Activated naive CD4-positive, alpha-beta T cell treated with anti-CD3 and anti-CD28 coated beads, Interleukin-2, amount 50 U/mL, for 72 hours (primary cell): ENCODE data around the gene FAM193A. TPM values are rescaled to one million over a fixed set of nuclear protein-coding genes. Genes with fewer than 3 reads are reported as not detected.
"Not testable (repeated sequence)": the region's sequence is repeated elsewhere in the genome, so short reads cannot be mapped to it uniquely, and the experiment has no call there.

Experiments used
- ATAC-seq, 2 donors: fragments of 150-1000 bp; cut with Tn5 transposase; 2 replicates each; pipeline ENCODE4 v1.10.0; 2021; ENCODE audit warnings: mild to moderate bottlenecking in 2 of 2, moderate library complexity in 2 of 2
- DNase-seq, 2 donors: peaks; one replicate each; pipeline ENCODE4 v3.0.0; 2021 to 2022; ENCODE audit warnings: low spot score in 2 of 2
- H3K27ac Mint-ChIP-seq, 2 donors: one replicate each; pipeline ENCODE4 v1.8.0; 2022; ENCODE audit warnings: mild to moderate bottlenecking in 2 of 2, mixed read lengths in 2 of 2
- H3K36me3 Mint-ChIP-seq, 2 donors: one replicate each; pipeline ENCODE4 v1.8.0; 2022; ENCODE audit warnings: mixed read lengths in 2 of 2
- H3K9me3 Mint-ChIP-seq, 2 donors: one replicate each; pipeline ENCODE4 v1.8.0; 2022; ENCODE audit warnings: mixed read lengths in 2 of 2
- total RNA-seq, 2 donors: library from RNA; stranded (reverse); gene quantifications; one replicate each; pipeline ENCODE4 v1.2.3, GENCODE V29; 2022

Gene FAM193A
- total RNA-seq, 2 donors from 2014 or later, result 31.0 to 32.4 TPM

DNA sequence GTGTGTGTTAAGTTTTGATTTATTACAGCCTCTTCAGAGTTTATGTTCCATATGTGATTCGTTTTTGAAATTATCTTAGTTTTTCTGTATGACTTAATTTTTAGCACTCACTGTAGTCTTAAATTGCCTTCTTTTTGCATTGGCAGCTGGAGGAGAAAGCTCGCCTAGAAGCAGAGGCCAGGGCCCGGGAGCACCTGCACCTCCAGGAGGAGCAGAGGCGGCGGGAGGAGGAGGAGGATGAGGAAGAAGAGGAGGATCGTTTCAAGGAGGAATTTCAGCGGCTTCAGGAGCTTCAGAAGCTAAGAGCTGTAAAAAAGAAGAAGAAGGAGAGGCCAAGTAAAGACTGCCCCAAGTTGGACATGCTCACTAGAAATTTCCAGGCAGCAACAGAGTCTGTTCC lies 163.1 kb downstream of the FAM193A start:
- ATAC-seq (no peak), DNase-seq (no peak)
- H3K36me3 Mint-ChIP-seq, result peaks cover 22% of the 10 kb centered on the region in 2 donors
- peak overlapping the region in 1 of 2 donors; percentile 75 for H3K27ac Mint-ChIP-seq
- no peaks in the 10 kb centered on the region for H3K9me3 Mint-ChIP-seq

DNA sequence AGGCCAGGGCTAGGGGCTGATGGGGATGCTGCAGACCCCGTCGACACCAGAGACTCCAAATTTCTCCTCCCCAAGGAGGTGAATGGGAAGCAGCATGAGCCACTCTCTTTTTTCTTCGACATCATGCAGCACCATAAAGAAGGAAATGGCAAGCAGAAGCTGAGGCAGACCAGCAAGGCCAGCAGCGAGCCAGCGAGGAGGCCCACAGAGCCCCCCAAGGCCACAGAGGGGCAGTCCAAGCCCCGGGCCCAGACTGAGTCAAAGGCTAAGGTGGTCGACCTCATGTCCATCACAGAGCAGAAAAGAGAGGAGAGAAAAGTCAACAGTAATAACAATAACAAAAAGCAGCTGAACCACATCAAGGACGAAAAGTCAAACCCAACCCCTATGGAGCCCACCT lies 163.6 kb downstream of the FAM193A start:
- peaks cover 22% of the 10 kb centered on the region in 2 donors for H3K36me3 Mint-ChIP-seq
- peak overlapping the region in 1 of 2 donors; percentile 11 for H3K27ac Mint-ChIP-seq
- ATAC-seq (no peak), DNase-seq (no peak)
- H3K9me3 Mint-ChIP-seq, result no peaks in the 10 kb centered on the region

DNA sequence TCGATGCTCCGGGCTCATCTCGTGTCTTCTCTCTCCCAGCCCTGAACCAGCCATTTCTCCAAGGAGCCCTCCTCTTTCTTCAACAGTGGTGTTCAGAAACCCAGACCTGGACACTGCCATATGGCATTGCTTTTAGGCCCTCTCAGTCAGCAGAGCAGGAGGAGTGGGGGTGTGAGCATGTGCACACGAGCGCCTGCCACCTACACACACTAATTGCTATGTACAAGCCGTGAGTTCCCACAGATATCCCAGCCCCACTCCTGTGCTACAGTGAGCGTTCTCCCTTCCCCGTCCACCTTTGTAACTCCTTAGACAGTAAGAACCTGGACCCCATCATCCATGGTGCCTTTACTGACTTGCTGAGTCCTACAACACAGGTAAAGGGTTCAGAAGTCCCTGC lies 165.9 kb downstream of the FAM193A start:
- H3K27ac Mint-ChIP-seq, result no peak overlapping the region
- ATAC-seq, result no peak

DNA sequence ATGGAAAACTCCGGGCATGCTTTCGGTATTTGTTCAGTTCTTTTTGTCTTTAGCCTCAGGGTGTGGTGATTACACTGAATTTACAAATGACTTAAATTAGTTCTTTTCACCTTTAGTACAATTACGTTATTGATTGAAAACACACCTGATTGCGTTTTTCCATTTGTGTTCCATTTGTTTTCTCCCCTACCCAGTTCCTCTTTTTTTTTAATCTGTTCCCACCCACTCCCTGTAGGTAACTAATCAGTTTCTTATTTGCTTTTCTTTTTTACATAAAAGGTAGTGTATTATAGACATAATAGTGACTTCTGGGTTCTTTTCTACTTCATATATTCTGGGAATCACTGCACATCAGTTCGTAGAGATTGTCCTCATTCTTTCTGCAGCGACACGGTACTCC lies 166.3 kb downstream of the FAM193A start:
- ATAC-seq, result no peak
- Mint-ChIP-seq H3K9me3 (no peaks in the 10 kb centered on the region), H3K27ac (no peak overlapping the region), H3K36me3 (peaks cover 22% of the 10 kb centered on the region in 2 donors)
- DNase-seq, result no peak

More for the DNA sequence above, 165.9 kb downstream of the FAM193A start:
- DNase-seq, result no peak
- H3K36me3 Mint-ChIP-seq, result peaks cover 22% of the 10 kb centered on the region in 2 donors
- no peaks in the 10 kb centered on the region for H3K9me3 Mint-ChIP-seq

DNA sequence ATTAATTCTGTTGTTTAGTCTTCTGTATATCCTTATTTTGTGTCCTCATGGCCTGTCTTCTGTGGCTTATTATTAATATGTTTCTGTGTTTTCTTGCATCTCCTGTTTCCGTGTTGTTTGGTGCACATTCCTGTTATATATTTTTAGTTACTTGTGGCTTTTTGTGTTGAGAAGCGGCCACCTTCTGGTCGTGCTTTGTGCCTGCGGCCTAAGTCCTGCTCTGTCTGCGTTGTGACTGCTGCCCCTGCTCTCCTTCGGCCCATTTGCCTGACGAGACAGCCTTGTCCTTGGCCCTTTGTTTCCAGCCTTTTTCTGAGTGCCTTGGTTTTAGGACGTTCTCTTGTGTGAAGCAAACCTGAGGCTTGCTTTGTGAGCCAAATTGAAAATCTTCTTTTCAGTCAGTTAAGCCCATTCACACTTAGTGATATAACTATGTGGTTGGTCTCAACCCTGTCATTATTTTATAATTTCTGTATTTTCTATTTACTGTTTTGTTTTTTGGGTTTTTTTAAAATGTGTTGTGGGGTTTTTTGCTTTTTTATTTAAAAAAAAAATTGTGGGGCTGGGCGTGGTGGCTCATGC lies 175.9 kb downstream of the FAM193A start:
- ATAC-seq (peak in 1 of 2 donors; percentile 66), DNase-seq (no peak)
- Mint-ChIP-seq H3K36me3 (peaks cover 4 to 19% of the 10 kb centered on the region in 2 donors), H3K9me3 (peaks cover 0 to 4% of the 10 kb centered on the region in 2 donors), H3K27ac (no peak overlapping the region)

DNA sequence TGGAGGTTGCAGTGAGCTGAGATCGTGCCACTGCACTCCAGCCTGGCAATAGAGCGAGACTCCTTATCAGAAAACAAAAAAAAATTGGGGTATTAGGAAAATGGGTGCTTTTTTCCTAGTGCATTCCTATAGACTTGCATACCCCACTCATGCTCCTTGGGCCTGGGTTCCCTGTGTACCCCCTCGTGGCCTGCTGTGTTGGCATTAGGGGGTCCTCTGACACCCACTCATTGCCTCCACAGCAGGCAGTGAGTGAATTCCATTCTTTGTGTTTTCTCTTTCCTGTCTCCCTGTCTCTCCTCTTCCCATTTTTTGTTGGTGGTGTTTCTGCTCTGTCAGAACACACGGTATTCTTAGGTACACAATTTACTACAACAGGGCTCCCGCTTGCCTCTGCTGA lies 176.9 kb downstream of the FAM193A start:
- Mint-ChIP-seq H3K36me3 (peaks cover 4 to 19% of the 10 kb centered on the region in 2 donors), H3K27ac (peak overlapping the region; percentile 73 to 96), H3K9me3 (peaks cover 0 to 4% of the 10 kb centered on the region in 2 donors)
- ATAC-seq (no peak), DNase-seq (no peak)

DNA sequence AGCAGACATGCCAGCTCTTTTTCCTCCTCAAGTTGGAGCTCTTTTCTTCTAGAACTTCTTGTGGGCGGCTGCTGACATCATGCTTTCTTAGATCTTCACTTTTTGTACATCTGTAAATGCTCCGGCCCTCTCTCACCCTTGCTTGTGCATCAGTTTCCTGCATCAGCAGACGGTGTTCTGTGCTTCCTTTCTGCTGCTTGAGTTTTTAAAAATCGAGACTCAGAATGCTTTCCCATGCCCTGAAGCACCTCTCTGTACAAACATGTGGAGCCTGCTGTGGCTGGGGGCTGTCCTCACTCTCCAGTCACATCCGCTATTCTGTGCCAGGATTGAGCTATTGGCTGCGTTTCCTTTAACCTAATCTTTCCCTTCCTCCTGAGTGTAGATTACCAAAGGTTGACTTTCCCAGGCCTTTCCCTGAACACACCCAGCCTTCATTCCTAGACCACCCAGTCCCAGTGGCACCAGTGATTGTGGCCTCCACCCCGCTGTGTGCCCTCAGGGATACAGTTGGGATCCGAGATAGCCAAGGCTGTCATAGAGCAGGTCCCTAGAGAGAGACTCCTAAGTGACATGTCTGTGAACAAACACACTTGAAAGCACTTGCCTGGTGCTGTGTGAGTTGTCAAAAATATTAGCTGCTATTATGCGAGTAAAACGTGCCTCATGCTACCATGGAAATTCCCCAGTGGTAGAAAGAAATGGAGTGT lies 177.8 kb downstream of the FAM193A start:
- ATAC-seq (peak; percentile 64 to 75), DNase-seq (no peak)
- peak overlapping the region; percentile 73 to 96 for H3K27ac Mint-ChIP-seq
- peaks cover 0 to 4% of the 10 kb centered on the region in 2 donors for H3K9me3 Mint-ChIP-seq
- H3K36me3 Mint-ChIP-seq, result peaks cover 4 to 19% of the 10 kb centered on the region in 2 donors

DNA sequence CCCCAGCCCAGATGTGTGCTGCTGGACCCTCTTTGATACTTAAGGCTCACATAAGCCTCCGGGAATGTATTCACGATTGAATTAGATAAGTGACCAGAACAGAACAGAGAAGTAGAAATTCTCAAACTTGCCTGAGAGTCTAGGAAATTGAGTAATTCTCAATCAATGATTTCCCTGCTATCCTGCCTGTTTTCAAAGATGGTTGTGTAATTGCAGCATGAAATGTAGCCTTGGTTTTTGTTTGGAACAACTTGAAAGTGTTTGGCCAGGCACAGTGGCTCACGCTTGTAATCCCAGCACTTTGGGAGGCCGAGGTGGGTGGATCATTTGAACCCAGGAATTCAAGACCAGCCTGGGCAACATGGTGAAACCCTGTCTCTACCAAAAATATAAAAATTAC lies 178.5 kb downstream of the FAM193A start:
- H3K9me3 Mint-ChIP-seq, result peaks cover 0 to 4% of the 10 kb centered on the region in 2 donors
- no peak for ATAC-seq
- H3K27ac Mint-ChIP-seq, result no peak overlapping the region
- DNase-seq, result no peak
- H3K36me3 Mint-ChIP-seq, result peaks cover 4 to 19% of the 10 kb centered on the region in 2 donors

DNA sequence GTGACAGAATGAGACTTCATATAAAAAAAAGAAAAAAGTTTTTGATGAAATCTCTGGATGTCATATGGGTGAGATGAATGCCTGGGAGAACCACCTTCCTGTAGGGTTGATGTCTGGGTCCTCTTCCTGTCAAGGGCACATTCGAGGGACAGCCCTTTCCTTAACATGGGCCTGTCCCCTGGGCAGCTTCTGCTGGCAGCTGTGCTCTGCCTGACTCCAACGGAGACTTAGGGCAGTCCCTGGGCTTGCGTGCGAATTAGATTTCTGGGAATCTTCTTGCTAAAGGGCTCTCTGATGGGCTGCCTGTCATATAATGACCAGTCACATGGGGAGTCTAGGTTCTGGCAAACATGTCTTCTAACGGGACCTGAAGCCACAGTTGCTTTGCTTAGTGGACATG lies 179.0 kb downstream of the FAM193A start:
- H3K36me3 Mint-ChIP-seq, result peaks cover 4 to 21% of the 10 kb centered on the region in 2 donors
- DNase-seq (no peak), ATAC-seq (peak in 1 of 2 donors; percentile 27)
- peaks cover 0 to 4% of the 10 kb centered on the region in 2 donors for H3K9me3 Mint-ChIP-seq
- peak overlapping the region in 1 of 2 donors; percentile 11 for H3K27ac Mint-ChIP-seq

DNA sequence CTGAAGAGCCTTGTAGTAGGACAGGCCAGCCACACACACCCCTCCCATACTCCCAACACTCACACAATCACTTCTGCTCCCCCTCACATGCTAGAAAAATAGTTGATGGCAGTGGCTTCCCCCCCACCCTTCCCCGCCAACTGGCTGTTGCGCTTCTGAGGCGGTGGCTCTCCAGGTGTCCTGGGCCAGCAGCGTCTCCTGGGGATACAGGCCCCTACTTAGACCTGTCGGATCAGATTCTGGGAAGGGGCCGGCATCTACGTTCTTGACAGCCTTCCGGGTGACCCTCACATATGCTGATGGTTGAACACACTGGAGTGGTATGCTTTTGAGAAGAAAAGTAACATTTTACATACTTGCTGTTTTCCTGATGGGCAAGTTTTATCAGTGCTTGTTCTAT lies 179.8 kb downstream of the FAM193A start:
- peaks cover 4 to 25% of the 10 kb centered on the region in 2 donors for H3K36me3 Mint-ChIP-seq
- DNase-seq, result no peak
- H3K27ac Mint-ChIP-seq, result peak overlapping the region in 1 of 2 donors; percentile 2
- ATAC-seq, result no peak
- peaks cover 0 to 4% of the 10 kb centered on the region in 2 donors for H3K9me3 Mint-ChIP-seq

DNA sequence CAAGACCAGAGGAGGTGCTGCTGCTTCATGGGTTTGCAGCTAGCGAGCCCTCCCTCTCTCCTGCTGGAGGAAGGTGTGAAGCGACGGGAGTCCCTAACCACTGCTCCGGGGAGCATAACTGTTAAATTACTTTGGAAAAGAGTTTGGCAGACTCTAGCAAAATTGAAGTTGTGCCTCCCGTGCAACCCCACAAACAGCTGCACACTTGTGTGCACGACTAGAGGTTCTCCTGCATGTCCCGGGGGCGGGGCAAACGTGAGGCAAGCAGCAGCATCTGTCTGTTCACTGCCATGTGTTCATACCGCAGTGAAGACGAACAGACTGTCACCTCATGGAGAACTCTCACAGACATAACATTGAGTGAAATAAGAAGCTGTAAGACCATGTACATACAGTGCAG lies 185.1 kb downstream of the FAM193A start:
- Mint-ChIP-seq H3K27ac (peak overlapping the region; percentile 64 to 81), H3K36me3 (peaks cover 6 to 11% of the 10 kb centered on the region in 2 donors), H3K9me3 (no peaks in the 10 kb centered on the region)
- ATAC-seq, result no peak
- peak in 1 of 2 donors; percentile 25 for DNase-seq

DNA sequence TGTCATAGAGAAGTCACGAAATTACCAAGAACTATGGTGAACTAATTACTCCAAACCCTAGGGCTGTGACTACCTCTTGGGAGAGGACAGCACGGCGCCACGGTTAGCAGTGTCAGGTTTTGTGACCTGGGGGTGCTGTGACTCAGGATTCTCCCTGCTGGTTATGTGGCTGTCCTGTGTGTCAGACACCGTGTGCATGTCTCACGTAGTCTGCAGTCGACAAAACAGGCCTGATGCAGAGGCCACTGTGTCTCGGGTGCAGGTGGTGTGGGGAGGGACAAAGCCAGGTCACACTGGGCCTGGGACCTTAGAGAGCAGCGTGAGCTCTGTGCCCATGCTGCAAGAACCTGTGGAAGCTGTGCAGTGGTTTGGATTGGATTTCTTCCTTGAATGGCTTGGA lies 185.6 kb downstream of the FAM193A start:
- peak in 1 of 2 donors; percentile 25 for ATAC-seq
- peaks cover 6 to 11% of the 10 kb centered on the region in 2 donors for H3K36me3 Mint-ChIP-seq

DNA sequence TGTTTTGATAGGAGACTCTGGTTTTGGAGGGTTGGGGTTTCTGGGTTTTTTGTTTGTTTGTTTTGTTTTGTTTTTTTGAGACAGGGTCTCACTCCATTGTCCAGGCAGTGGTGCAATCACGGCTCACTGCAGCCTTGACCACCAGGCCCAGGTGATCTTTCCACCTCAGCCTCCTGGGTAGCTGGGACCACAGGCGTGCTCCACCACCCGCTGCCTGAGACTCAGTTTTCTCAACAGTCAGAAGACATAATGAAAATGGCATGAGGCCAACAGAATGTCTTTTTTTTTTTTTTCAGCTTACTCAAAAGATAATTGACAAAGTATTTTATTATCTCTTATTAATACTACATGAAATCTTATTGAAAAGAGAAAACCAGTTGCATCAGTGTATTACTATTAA lies 187.3 kb downstream of the FAM193A start:
- peaks cover 6 to 11% of the 10 kb centered on the region in 2 donors for H3K36me3 Mint-ChIP-seq
- peak overlapping the region in 1 of 2 donors; percentile 65 for H3K27ac Mint-ChIP-seq
- DNase-seq, result no peak
- no peak for ATAC-seq
- no peaks in the 10 kb centered on the region for H3K9me3 Mint-ChIP-seq

More for the DNA sequence above, 185.6 kb downstream of the FAM193A start:
- DNase-seq, result peak in 1 of 2 donors; percentile 31
- Mint-ChIP-seq H3K9me3 (no peaks in the 10 kb centered on the region), H3K27ac (peak overlapping the region in 1 of 2 donors; percentile 64)

DNA sequence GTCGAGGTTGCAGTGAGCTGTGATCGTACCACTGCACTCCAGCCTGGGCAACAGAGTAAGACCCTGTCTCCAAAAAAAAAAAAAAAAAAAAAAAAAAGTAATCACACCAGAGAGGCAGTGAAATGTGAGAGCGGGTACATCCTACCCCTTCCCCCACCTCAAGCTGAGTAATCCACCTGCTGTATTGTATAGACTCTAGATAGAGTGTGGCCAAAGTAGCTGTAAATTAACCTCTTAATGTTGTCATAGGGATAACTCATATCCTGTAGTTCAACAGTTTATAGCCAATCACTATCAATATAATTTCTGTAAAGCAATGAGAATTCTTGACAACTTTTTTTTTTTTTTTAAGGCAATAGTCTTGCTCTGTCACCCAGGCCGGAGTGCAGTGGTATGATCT lies 188.9 kb downstream of the FAM193A start:
- ATAC-seq, result peak; percentile 36 to 84
- Mint-ChIP-seq H3K9me3 (no peaks in the 10 kb centered on the region), H3K27ac (no peak overlapping the region), H3K36me3 (peaks cover 6 to 19% of the 10 kb centered on the region in 2 donors)
- no peak for DNase-seq

DNA sequence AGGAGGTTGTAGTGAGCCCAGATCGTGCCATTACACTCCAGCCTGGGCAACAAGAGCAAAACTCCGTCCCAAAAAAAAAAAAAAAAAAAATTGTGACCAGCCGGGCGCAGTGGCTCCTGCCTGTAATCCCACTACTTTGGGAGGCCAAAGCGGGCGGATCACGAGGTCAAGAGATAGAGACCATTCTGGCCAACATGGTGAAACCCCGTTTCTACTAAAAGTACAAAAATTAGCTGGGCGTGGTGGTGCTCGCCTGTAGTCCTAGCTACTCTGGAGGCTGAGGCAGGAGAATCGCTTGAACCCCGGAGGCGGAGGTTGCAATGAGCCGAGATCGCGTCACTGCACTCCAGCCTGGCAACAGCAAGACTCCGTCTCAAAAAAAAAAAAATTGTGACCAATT lies 190.4 kb downstream of the FAM193A start:
- not testable (repeated sequence) for DNase-seq, H3K9me3 Mint-ChIP-seq, ATAC-seq, H3K27ac Mint-ChIP-seq
- peaks cover 6 to 14% of the 10 kb centered on the region in 2 donors for H3K36me3 Mint-ChIP-seq

DNA sequence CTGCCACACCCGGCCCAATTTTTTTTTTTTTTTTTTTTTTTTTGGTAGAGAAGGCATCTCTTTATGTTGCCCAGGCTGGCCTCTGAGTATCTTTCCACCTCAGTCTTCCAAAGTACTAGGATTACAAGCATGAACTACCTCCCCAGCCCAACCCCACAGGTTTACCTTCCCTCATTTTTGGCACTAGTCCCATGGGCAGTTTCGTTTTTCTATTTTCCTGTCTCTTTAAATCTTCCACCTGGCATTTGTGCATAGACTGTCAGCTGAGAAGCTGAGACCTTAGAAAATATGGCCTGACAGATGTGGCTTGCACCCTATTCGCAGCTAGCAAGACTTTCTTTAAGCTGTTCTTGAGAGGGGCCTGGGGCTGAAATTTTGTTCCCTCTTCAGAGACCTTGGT lies 191.8 kb downstream of the FAM193A start:
- no peak overlapping the region for H3K27ac Mint-ChIP-seq

DNA sequence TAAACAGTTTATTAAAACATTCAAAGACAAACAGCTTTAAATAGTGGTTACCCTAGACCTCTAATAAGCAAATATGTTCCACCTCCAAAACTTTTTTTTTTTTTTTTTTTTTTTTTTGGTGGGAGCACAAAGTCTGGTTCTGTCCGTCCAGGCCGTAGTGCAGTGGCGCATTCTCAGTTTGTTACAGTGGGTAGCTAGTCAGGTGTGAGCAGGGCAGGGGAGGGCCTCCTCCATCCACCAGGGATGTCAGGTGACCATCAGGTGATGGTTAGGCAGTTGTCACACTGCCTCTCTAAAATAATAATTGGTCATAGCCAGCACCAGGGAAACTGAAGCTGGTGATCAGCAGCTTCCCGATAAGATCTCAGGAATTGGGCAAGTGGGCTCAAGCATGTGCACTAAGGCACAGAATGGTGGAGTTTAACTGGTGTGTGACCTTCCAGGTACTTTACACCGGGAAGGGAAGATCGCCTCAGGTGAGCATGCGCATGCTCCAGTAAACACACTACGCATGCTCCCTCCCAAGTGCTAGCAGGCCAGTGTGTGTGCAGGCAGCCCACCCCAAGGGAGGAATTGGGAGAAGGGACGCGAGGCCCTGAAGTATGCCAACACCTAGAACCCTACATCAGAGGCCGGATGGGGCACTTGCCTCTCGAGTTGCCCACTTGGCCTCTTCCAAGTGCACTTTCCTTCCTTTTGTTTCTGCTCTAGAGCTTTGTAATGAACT lies 192.5 kb downstream of the FAM193A start:
- DNase-seq (peak in 1 of 2 donors; percentile 6), ATAC-seq (no peak)
- Mint-ChIP-seq H3K27ac (no peak overlapping the region), H3K9me3 (no peaks in the 10 kb centered on the region), H3K36me3 (peaks cover 2 to 15% of the 10 kb centered on the region in 2 donors)

More for the DNA sequence above, 191.8 kb downstream of the FAM193A start:
- H3K9me3 Mint-ChIP-seq, result no peaks in the 10 kb centered on the region
- DNase-seq (no peak), ATAC-seq (no peak)
- peaks cover 0 to 15% of the 10 kb centered on the region in 2 donors for H3K36me3 Mint-ChIP-seq
